Spleen (tissue), 11 donors: ENCODE results near the gene TMCC1. TPM values are rescaled to one million over a fixed set of nuclear protein-coding genes. Genes with fewer than 3 reads are reported as not detected.

Experiments
- DNase-seq: peaks from one replicate; pipeline ENCODE4 v3.0.0-alpha.2; 2020
- H3K27ac ChIP-seq, 8 donors: fragments of 200-600 bp; sonication (generic) in 7 of 8; 1 replicate in 4 of 8; 2 replicates in 4 of 8; pipeline versions ENCODE4 v1.5.0 to v1.8.0; 2016 to 2021; ENCODE audit warnings: inconsistent platforms in 4 of 8, mild to moderate bottlenecking in 4 of 8, moderate library complexity in 1 of 8
- H3K27me3 ChIP-seq, 7 donors: fragments of 200-600 bp; sonication (generic) in 6 of 7; replicated peaks in 1 of 7; 1 replicate in 4 of 7; 2 replicates in 3 of 7; pipeline versions ENCODE4 v1.5.0 to v1.8.0; 2016 to 2021; ENCODE audit warnings: inconsistent platforms in 3 of 7, mild to moderate bottlenecking in 1 of 7
- H3K36me3 ChIP-seq, 6 donors: fragments of 200-600 bp; sonication (generic) in 5 of 6; 1 replicate in 4 of 6; 2 replicates in 2 of 6; pipeline versions ENCODE4 v1.5.0 to v1.8.0; 2016 to 2021; ENCODE audit warnings: inconsistent platforms in 2 of 6
- H3K4me1 ChIP-seq, 6 donors: fragments of 200-600 bp; sonication (generic) in 5 of 6; 1 replicate in 3 of 6; 2 replicates in 3 of 6; pipeline versions ENCODE4 v1.5.0 to v1.8.0; 2016 to 2021; ENCODE audit warnings: inconsistent platforms in 3 of 6
- H3K4me3 ChIP-seq, 8 donors: fragments of 200-600 bp; sonication (generic) in 7 of 8; 1 replicate in 4 of 8; 2 replicates in 4 of 8; pipeline versions ENCODE4 v1.5.0 to v1.8.0; 2016 to 2021; ENCODE audit warnings: inconsistent platforms in 4 of 8, mild to moderate bottlenecking in 4 of 8, moderate library complexity in 2 of 8
- H3K9me3 ChIP-seq, 8 donors: fragments of 200-600 bp; sonication (generic) in 7 of 8; 1 replicate in 4 of 8; 2 replicates in 4 of 8; pipeline versions ENCODE4 v1.5.0 to v1.8.0; 2016 to 2021; ENCODE audit warnings: inconsistent platforms in 4 of 8
- POLR2A ChIP-seq, 3 donors: fragments of 450-650 bp; IDR thresholded peaks; one replicate each; pipeline ENCODE4 v1.5.1; 2017; ENCODE audit warnings: antibody characterized with exemption in 3 of 3, mild to moderate bottlenecking in 1 of 3
- POLR2AphosphoS5 ChIP-seq, 3 donors: sonication (generic); formaldehyde crosslinking; IDR thresholded peaks; one replicate each; pipeline ENCODE4 v1.5.1; 2017; ENCODE audit warnings: antibody characterized with exemption in 3 of 3
- WGBS, 5 donors: extraction: QIAGEN DNeasy Blood & Tissue Kit in 3 of 5; methylation state at CpG; one replicate each; pipeline versions ENCODE4 v1.1.5 to v1.1.7; 2013 to 2018; 5-methylcytosine and 5-hydroxymethylcytosine counted together
- intact Hi-C: fragments of 100-400 bp; cut with DNase I; formaldehyde crosslinking; loops from one replicate; pipeline ENCODE4 v1.15.0; 2023; ENCODE audit warnings: low total_unique reads
- polyA plus RNA-seq, 3 donors: library from polyadenylated mRNA; stranded (reverse); fragments of 200-250 nt; gene quantifications; one replicate each; pipeline ENCODE4 v1.2.1, GENCODE V29; 2013
- total RNA-seq, 7 donors: library from RNA; depleted of rRNA in 3 of 7; stranded (reverse); fragments of >200 nt in 3 of 7; fragmentation: NEBNext Ultra II Directional in 4 of 7; extraction: Animal tissue kit (Norgen Biotek cat#: 25700) in 4 of 7; gene quantifications; one replicate each; pipeline versions ENCODE4 v1.1.0 to v1.2.1, GENCODE V29; 2016 to 2021
- TF ChIP-seq, protein P1 (sequence below), 11 experiments: fragments of 200-600 bp in 7 of 11; fragments of 450-650 bp in 4 of 11; sonication (generic) in 4 of 11; IDR thresholded peaks in 8 of 11; conservative IDR thresholded peaks in 3 of 11; 1 replicate in 7 of 11; 2 replicates in 4 of 11; pipeline versions ENCODE4 v1.4.0 to v1.8.0; 2016 to 2021; ENCODE audit warnings: antibody characterized with exemption in 11 of 11, inconsistent platforms in 4 of 11, mild to moderate bottlenecking in 1 of 11
- donor health status: healthy with polysubstance abuse.
- donor health status: DM: no; HTN: no; CAD: no; lungs with moderate emphysema.
- donor health status: DM: no; HTN: no; CAD: no.
- donor health status: Bipolar disorder and iron deficiency.
- donor health status: healthy.
- donor health status: DM: no; HTN: no; CAD: no.
- donor health status: DM: yes; HTN: yes; CAD: no.

Gene TMCC1
- total and polyA plus RNA-seq, 10 donors, result 4.5 to 45.5 (median 32.5) TPM

DNA sequence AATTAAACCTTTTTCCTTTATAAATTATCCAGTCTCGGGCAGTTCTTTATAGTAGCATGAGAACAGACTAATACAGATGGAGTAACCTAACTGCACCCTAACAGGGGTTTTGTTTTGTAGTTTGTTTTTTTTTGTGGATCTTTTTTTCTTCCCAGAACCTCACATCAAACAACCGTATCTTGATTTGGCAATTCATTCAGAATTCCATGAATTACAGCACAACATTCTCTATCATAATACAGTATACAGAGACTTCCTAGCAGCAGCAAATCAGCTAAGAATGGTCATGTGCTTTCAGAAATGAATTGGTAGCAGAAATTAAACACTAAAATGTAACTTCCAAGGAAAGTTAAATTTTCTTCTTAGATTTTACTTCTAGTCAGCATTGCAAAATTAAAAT is 114.6 kb downstream of the TMCC1 start:
- TF ChIP-seq POLR2A (IDR thresholded peaks at IDR 0.05), result no peak
- TF ChIP-seq POLR2AphosphoS5 (IDR thresholded peaks at IDR 0.05), result no peak
- TF ChIP-seq, protein P1, sequence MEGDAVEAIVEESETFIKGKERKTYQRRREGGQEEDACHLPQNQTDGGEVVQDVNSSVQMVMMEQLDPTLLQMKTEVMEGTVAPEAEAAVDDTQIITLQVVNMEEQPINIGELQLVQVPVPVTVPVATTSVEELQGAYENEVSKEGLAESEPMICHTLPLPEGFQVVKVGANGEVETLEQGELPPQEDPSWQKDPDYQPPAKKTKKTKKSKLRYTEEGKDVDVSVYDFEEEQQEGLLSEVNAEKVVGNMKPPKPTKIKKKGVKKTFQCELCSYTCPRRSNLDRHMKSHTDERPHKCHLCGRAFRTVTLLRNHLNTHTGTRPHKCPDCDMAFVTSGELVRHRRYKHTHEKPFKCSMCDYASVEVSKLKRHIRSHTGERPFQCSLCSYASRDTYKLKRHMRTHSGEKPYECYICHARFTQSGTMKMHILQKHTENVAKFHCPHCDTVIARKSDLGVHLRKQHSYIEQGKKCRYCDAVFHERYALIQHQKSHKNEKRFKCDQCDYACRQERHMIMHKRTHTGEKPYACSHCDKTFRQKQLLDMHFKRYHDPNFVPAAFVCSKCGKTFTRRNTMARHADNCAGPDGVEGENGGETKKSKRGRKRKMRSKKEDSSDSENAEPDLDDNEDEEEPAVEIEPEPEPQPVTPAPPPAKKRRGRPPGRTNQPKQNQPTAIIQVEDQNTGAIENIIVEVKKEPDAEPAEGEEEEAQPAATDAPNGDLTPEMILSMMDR (IDR thresholded peaks at IDR 0.05 in 8 of 11, conservative IDR thresholded peaks at IDR 0.05 in 3 of 11), result no peak
- H3K36me3 ChIP-seq, result no peaks in the 10 kb centered on the region
- DNase-seq, result no peak
- no peak overlapping the region for H3K4me3 ChIP-seq
- WGBS, 5 donors, result 90 to 96% (median 93%) methylated on average over 2 of the region's 2 CpGs
- H3K4me1 ChIP-seq, result no peaks in the 10 kb centered on the region
- H3K27ac ChIP-seq, result no peak overlapping the region
- intact Hi-C loops, result no loop called here
- H3K27me3 ChIP-seq, result no peaks in the 10 kb centered on the region
- H3K9me3 ChIP-seq, result no peaks in the 10 kb centered on the region

DNA sequence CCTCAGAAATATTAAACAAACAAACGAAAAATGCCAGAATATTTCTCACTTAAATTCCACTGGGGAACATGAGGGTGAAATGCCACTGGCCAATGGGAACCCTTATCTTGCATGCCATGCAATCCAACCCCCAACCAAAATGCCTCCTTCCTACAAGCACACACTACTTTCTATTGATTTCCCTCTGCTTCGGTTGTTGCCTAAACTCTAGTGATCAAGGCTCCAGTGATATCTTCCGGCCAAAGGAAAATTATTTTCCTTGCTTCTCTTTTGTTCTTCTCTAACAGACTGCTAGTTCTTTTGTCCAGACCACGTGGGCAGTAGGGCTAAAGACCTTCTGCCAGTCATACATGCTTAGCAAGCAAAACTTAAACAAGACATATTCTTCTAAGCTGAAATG is 115.7 kb downstream of the TMCC1 start:
- H3K27me3 ChIP-seq, result no peaks in the 10 kb centered on the region
- H3K4me3 ChIP-seq, result no peak overlapping the region
- H3K9me3 ChIP-seq, result no peaks in the 10 kb centered on the region
- intact Hi-C loops, result no loop called here
- no peak for TF ChIP-seq POLR2A (IDR thresholded peaks at IDR 0.05)
- TF ChIP-seq, protein P1 (IDR thresholded peaks at IDR 0.05 in 8 of 11, conservative IDR thresholded peaks at IDR 0.05 in 3 of 11), result no peak
- no peak for TF ChIP-seq POLR2AphosphoS5 (IDR thresholded peaks at IDR 0.05)
- DNase-seq, result no peak
- H3K27ac ChIP-seq, result no peak overlapping the region
- 77 to 85% (median 78%) methylated on average over 4 of the region's 4 CpGs for WGBS, 5 donors
- no peaks in the 10 kb centered on the region for H3K4me1 ChIP-seq
- H3K36me3 ChIP-seq, result no peaks in the 10 kb centered on the region

DNA sequence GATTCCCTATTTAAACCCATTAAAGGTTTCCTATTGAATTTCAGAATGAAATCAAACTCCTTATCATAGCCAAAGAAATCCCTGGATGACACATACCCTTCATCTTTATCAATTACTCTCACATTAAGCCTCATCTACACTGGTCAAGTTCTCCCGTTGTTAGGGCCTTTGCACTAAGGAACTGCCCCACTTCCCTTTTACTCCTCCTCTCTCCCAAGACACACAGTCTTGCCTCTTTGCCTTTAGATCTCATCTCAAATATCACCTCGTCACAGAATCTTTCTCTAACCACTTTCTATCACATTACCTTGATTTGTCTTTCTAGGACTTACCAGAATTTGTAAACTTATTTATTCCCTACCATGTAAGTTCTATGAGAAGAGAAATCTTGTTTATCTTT is 117.6 kb downstream of the TMCC1 start:
- H3K27ac ChIP-seq, result no peak overlapping the region
- H3K4me1 ChIP-seq, result no peaks in the 10 kb centered on the region
- no peak for TF ChIP-seq POLR2A (IDR thresholded peaks at IDR 0.05)
- TF ChIP-seq, protein P1 (IDR thresholded peaks at IDR 0.05 in 8 of 11, conservative IDR thresholded peaks at IDR 0.05 in 3 of 11), result no peak
- TF ChIP-seq POLR2AphosphoS5 (IDR thresholded peaks at IDR 0.05), result no peak
- intact Hi-C loops, result no loop called here
- no peak for DNase-seq
- H3K27me3 ChIP-seq, result no peaks in the 10 kb centered on the region
- H3K9me3 ChIP-seq, result no peaks in the 10 kb centered on the region
- H3K4me3 ChIP-seq, result no peak overlapping the region
- WGBS, 5 donors, result 76 to 83% (median 82%) methylated on average over 2 of the region's 2 CpGs
- H3K36me3 ChIP-seq, result no peaks in the 10 kb centered on the region

DNA sequence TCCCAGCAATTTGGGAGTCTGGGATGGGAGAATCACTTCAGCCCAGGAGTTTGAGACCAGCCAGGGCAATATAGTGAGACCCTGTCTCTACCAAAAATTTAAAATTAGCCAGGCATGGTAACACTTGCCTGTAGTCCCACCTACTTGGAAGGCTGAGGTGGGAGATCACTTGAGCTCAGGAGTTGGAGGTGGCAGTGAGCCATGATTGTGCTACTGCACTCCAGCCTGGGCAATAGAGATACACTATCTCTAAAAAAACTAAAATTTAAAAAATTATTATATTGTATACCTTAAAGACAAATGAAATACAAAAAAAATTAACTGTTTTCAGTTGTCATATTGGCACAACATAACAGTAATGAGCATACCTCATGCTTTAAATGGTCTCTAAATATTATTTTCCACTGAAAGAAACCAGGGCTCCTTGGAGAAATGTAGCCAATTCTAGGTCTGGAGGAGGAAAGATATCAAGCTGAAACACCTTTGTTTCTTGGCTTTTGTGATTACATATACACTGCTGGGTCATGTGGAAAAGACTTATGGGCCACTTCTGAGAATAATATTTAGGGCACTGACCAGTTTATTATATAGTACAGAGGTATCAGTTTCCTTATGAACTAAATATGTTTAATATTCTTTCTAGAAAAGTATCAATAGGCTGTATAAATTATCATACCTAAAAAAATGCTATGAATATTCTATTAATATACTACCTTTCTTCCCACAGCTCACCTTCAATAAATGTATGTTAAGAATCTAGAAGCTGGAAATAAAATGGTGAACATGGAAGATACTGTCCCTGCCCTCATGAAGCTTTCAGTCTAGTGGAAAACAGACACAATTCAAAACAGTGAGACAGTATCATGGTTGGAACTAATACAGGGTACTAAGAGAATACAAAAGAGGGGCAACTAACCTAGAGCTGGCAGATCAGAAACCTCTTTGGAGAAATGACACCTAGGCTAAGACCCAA is 119.5 kb downstream of the TMCC1 start:
- Histone ChIP-seq H3K36me3 (peaks cover 0 to 7% (median 0%) of the 10 kb centered on the region in 6 donors), H3K27me3 (no peaks in the 10 kb centered on the region), H3K4me3 (no peak overlapping the region), H3K27ac (no peak overlapping the region), H3K9me3 (no peaks in the 10 kb centered on the region), H3K4me1 (no peaks in the 10 kb centered on the region)
- no peak for DNase-seq
- no peak for TF ChIP-seq POLR2A (IDR thresholded peaks at IDR 0.05)
- TF ChIP-seq, protein P1 (IDR thresholded peaks at IDR 0.05 in 8 of 11, conservative IDR thresholded peaks at IDR 0.05 in 3 of 11), result no peak
- no peak for TF ChIP-seq POLR2AphosphoS5 (IDR thresholded peaks at IDR 0.05)
- intact Hi-C loops, result no loop called here
